GM18951 (cell line): ENCODE results near the gene CACNA2D4.

ENCODE experiments used
- POLR2A ChIP-seq: IDR thresholded peaks from 4 replicates; pipeline ENCODE4 v1.6.1; 2011; ENCODE audit warnings: mild to moderate bottlenecking; ENCODE audit not compliant: insufficient read length, insufficient read depth; ENCODE audit errors: extremely low read depth
- in situ Hi-C: fragments of 300-500 bp; cut with MboI; formaldehyde crosslinking; loops from one replicate; pipeline ENCODE4 v1.12.0; 2022; ENCODE audit warnings: low sequenced_read_pairs, mixed read lengths, inconsistent platforms; ENCODE audit not compliant: unreplicated experiment

Gene CACNA2D4

DNA sequence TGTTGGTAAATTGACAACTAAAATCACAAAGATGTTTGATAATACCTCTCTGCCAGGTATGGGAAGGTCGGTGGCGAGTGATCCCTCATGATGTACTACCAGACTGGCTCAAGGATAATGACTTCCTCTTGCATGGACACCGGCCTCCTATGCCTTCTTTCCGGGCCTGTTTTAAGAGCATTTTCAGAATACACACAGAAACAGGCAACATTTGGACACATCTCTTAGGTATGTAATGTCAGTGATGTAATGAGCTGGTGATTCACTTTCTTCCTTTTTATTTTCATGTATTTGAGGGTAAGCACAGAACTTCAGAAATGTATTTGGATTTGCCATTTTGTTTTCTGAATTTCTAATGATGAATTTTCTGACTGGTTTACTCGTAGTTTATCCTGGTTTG lies 140.7 kb downstream of the CACNA2D4 start:
- in situ Hi-C loops, result no loop called here
- no peak for TF ChIP-seq POLR2A

GRCh38 chr12:1776170-1776921 lies 142.1 kb downstream of the CACNA2D4 start:
- TF ChIP-seq POLR2A, result no peak
- in situ Hi-C loops, result no loop called here

GRCh38 chr12:1773937-1774655 lies 144.4 kb downstream of the CACNA2D4 start:
- in situ Hi-C loops, result no loop called here

DNA sequence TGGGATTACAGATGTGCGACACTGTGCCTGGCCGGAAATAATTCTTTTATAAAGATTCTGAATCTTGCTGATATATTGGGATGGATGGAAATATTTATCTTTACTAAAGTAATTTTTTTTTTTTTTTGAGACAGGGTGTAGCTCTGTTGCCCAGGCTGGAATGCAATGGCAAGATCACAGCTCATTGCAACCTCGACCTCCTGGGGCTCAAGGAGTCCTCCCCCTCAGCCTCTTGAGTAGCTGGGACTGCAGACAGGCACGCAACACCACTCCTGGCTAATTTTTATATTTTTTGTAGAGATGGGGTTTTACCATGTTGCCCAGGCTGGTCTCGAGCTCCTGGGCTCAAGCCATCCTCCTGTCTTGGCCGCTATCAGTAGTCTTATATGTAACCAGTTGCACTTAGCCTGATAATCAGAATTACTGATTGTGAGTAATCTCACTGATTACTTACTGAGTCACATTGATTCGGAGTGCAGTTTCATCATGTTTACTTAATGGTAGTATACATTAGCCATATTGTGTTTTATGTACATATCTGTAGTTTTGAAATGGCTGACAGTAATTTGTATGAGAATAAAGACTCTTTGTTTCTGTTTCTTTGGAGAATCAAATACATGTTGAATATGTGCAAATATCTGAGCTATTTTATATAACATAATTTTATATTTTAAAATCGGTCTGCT lies 148.5 kb downstream of the CACNA2D4 start:
- in situ Hi-C loops, result no loop called here
- TF ChIP-seq POLR2A, result no peak

More at GRCh38 chr12:1773937-1774655, 144.4 kb downstream of the CACNA2D4 start:
- no peak for TF ChIP-seq POLR2A

DNA sequence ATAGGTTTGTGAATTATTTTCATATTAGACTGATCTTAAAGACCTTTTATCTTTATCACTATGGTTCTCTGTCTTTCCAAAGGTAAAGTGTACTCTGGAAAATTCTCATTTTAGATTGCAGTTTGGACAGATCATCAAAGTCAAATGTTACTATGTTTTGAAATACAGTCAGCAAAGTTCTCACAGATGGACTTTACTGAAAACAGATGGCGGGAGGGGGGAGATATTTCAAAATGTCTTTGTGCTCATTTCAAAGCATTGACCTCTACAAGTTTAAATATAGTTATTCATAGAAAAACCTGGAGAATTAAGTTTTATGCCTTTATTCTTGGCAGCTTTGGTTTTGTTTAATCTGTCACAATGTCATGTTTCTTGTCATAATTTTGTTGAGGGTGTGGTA lies 149.8 kb downstream of the CACNA2D4 start:
- in situ Hi-C loops, result no loop called here
- TF ChIP-seq POLR2A, result no peak

- in situ Hi-C loops, result no loop called here
Observed at GRCh38 chr12:1767407-1768090, 150.9 kb downstream of the CACNA2D4 start.

DNA sequence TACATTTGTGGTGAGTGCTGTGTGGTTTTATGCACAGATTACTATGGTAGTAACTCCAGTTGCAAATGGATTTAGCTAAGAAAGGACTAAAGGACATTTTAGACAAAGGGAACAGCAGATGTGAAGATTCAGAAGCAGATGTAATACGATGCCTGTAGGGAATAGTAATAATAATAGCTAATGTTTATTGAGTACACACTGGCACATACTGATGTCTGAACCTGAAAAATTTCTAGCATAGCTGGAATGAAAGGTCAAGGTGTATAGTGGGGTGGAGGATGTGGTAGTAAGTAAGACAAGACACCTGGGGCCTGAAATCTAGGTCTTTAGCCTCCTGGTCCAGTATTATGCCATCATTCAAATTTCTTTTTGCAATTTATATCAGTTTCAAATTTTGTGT lies 152.3 kb downstream of the CACNA2D4 start:
- TF ChIP-seq POLR2A, result no peak
- in situ Hi-C loops, result no loop called here

More at GRCh38 chr12:1767407-1768090, 150.9 kb downstream of the CACNA2D4 start:
- no peak for TF ChIP-seq POLR2A

GRCh38 chr12:1763153-1763552 lies 155.3 kb downstream of the CACNA2D4 start:
- TF ChIP-seq POLR2A, result no peak
- in situ Hi-C loops, result no loop called here

DNA sequence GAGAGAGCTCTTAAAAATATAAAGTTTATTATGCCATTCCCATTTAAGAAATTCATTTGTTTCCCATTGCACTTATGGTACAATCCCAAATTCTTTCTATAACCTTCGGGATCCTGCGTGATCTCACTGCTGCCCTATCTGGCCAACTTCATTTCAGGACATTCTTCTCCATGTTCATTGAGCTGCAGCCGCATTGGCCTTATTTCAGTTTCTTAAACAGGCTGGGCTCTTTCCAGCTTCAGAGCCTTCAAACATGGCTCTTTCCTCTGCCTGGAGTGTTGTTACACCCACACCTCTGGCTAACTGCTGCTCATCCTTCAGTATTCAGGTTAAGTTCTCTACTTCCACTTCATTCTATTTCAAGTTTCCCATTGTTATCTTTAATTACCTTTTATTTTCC lies 156.6 kb downstream of the CACNA2D4 start:
- in situ Hi-C loops, result no loop called here
- no peak for TF ChIP-seq POLR2A

GRCh38 chr12:1760566-1761382 lies 157.7 kb downstream of the CACNA2D4 start:
- in situ Hi-C loops, result no loop called here
- no peak for TF ChIP-seq POLR2A

DNA sequence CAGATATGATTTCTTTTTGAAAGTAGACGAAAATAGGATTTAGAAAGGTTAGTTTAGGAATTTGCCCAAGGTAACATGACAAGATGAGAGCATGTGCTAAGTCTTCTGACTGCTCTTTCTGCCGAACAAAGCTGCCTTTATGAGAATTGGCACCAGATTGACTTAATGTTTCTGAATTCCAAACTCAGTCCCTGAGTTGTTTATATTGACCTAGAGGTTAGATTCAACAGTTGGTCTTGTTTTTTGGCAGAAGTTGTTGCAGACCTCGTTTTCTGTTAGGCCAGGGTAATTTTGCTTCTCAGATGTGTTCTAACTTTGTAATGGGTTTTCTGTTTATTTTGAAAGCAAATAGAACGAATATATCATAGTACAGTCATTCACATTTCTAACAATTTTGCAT lies 159.6 kb downstream of the CACNA2D4 start:
- no peak for TF ChIP-seq POLR2A
- in situ Hi-C loops, result no loop called here

DNA sequence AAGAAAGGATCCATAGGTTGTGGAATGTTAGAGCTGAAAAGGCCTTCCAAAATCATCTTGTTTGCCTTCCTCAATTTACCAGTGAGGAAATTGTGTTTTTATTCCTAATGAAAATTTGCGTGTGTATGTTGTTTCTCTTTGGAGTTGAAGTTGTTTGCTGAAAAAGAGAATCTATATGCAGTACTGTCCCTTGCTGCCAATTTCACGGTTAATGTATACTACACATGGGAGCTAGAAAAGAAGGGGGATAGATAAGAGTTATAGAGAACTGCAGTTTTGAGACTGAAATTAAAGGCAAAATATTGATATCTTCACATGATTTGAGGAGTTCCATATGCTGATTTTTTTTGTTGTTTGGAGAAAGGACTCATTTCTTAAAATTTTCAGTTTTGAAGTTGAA lies 160.1 kb downstream of the CACNA2D4 start:
- TF ChIP-seq POLR2A, result no peak
- in situ Hi-C loops, result no loop called here
